Activated CD4-positive, alpha-beta T cell treated with anti-CD3 and anti-CD28 coated beads, Interleukin-2, amount 50 U/mL, for 24 hours (primary cell): Measurements from ENCODE around the gene RNF225.
"Not testable (repeated sequence)": the region's sequence is repeated elsewhere in the genome, so short reads cannot be mapped to it uniquely, and the experiment has no call there.

ENCODE experiments used
- DNase-seq, 2 donors: peaks; one replicate each; pipeline ENCODE4 v3.0.0-alpha.2; 2020; ENCODE audit warnings: low read depth in 1 of 2, low spot score in 1 of 2

The RNF225 gene

DNA sequence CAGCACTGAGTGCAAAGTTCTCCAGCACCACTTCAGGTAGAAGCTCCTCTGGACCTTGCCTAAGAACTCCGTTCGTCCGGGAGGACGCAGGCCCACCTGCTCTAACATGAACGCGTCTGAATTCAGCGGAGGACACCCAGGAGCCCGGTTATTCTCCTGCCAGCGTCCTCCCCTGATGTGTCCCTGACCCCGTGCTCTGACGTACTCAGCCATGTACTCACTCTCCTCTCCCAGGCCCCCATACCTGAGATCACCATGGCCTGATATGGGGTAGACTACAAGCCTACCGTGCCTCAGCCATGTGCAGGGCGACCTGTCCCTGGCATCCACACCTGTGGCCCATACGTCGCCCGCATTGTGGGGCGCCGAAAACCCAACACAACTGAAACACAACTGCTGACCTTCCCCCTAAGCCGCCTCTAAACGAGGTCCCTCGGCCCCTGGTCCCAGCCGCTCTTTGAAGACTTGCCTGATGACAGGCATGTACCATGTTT is 12.2 kb downstream of the RNF225 start:
- DNase-seq: no peak

GRCh38 chr19:58408152-58409009 is 12.9 kb downstream of the RNF225 start, which contains the start of gene ZNF584:
TSS of gene ZNF584 (plus strand) at chr19:58408649. CDS start at chr19:58409148, 499 bp downstream.
- peak; percentile 90 to 93 for DNase-seq

GRCh38 chr19:58409010-58409790 is 13.7 kb downstream of the RNF225 start:
- no peak for DNase-seq

DNA sequence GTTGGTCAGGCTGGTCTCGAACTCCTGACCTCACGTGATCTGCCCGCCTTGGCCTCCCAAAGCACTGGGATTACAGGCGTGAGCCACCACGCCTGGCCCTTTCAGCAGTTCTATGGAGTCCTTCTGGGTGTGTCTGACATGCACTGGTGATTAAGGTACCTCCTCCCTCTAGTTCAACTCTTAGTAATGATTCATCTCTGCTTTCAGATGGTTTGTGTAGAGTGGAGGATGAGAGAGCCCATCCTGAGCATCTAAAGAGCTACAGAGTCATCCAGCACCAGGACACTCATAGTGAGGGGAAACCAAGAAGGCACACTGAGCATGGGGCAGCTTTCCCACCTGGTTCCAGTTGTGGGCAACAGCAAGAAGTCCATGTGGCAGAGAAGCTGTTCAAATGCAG is 21.1 kb downstream of the RNF225 start:
- DNase-seq: no peak

DNA sequence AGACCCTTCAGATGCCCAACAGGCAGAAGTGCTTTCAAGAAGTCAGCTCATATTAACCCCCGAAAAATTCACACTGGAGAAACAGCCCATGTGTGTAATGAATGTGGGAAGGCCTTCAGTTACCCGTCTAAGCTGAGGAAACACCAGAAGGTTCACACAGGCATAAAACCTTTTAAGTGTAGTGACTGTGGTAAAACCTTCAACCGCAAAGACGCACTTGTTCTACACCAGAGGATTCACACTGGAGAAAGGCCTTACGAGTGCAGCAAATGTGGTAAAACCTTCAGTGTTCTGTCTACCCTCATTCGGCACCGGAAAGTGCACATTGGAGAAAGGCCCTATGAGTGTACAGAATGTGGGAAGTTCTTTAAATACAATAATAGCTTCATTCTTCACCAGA is 21.6 kb downstream of the RNF225 start:
- no peak for DNase-seq

- no peak for DNase-seq
These were observed 33.2 kb downstream of the RNF225 start for GRCh38 chr19:58428617-58429016.

DNA sequence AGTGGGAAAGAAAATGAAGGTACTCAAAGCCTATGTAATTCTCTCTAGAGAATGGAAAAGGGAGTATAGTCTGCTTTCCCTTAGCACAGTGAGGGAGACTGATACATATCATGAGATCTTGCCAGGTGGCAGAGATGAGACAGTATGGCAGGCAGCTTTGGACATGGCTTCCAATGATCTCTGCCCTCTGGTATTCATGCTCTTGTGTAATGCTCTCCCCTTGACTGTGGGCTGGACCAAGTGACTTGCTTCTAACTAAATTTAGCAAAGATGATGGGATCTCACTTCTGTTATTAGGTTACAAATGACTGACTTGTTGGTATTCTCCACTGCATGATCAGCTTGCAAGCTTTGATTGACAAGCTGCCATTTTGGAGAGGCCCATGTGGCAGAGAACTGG is 34.3 kb downstream of the RNF225 start:
- DNase-seq: no peak

DNA sequence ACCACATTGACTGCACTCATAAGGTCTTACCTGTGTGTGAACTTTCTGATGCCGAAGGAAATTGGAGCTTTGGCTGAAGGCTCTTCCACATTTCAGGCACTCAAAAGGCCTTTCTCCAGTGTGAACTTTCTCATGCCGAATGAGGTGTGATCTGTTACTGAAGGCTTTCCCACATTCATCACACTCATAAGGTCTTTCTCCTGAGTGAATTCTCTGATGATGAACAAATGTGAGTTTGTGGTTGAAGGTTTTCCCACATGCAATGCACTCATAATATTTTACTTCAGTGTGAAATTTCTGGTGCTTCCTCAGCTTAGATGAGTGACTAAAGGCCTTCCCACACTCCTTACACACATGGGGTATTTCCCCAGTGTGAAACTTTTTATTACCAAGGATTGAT is 38.8 kb downstream of the RNF225 start:
- no peak for DNase-seq

DNA sequence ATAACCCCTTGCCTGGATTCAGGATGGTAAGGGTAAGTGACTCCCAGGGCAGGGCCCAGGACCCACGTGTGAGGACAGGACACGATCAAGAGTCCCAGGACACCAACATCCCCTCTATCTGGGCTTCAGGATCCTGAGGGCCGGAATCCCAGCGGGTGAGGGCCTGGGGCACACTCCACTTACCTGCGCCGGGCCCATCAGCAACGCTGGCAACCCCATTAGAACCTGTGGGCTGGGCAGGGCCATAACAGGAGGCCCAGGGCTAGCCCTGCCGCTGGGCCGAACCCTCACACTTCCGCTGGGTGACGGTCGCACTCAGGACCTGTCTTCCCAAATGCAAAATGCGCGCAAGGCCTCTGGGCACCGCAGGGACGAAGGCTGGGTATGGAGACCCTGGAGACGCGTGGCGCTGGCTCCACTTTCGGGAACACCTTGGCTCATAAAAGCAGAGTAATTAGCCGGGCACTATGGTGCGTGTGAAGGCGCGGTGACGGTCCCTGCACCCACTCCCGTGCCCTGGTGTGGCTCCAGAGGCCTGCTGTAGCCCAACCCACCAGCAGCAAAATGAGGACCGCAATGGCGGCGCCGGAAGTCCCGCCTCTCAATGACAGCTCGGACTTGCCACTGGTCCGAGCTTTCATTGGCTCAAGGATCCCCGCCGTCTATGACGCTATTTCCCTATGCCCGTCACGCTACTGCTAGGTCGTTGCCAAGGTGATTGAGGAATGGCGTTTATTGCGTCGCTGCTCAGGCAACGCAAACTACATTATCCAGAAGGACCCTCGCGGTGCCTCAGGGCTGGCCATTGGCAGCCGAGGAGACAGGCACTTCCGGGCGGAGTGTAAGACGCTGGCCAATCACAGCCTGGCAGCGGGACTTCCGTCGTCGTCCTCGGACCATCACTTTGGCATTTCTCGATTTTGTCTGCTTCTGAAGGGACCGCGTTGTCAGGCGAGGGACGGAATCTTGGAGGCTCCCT is 44.4 kb downstream of the RNF225 start, which contains the start of gene ZNF132:
TSS of gene ZNF132 (minus strand) at position 578 of the 979 bp plus-strand sequence. CDS start at position 246, 332 bp downstream.
- DNase-seq: peak; percentile 78 to 96

DNA sequence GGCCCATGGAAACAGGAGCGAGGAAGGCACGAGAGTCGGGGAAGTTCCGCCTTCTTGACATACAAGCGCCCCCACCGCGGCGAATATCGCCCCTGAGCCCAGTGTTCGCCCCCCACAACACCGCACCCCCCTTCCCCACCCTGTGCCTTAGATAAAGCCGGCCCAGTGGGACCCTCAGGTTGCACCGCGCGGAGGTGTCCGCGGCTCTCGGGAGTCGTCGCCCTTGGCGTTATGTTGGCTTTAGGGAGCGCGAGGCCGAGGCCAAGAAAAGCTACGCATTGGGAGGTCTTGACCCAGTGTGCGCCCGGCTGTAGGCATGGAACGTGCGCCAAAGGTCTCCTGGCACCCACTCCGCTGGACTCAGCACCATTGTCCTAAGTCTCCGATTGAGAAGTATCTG is 45.1 kb downstream of the RNF225 start:
- DNase-seq: no peak

GRCh38 chr19:58442986-58443385 is 47.5 kb downstream of the RNF225 start:
- DNase-seq: not testable (repeated sequence)
